Epithelial cell of alveolus of lung (primary cell): ENCODE results near the gene FAM83C. TPM values are rescaled to one million over a fixed set of nuclear protein-coding genes. Genes with fewer than 3 reads are reported as not detected.

Source experiments
- total RNA-seq: library from RNA; depleted of rRNA; stranded (reverse); fragments of >200 nt; gene quantifications from 2 replicates; pipeline ENCODE4 v1.2.1, GENCODE V29; 2015

The FAM83C gene
- total RNA-seq, result not detected in 2 replicates

GRCh38 chr20:35291654-35292503 is at the start of gene FAM83C:
TSS of gene FAM83C (minus strand) at chr20:35292425. CDS start at chr20:35292304, 121 bp downstream.

GRCh38 chr20:35284267-35284991 is 7.8 kb downstream of the FAM83C start, which contains the start of gene EIF6:
TSS of gene EIF6 (minus strand) at chr20:35284772. CDS start at chr20:35284487, 285 bp downstream.

GRCh38 chr20:35277531-35278395 is 14.5 kb downstream of the FAM83C start, which contains the start of gene MMP24OS:
TSS of gene MMP24OS (minus strand) at chr20:35278122. CDS start at chr20:35277929, 193 bp downstream.

Other genes starting within 250 kb of the FAM83C start
- gene TRPC4AP, start 199.6 kb downstream of the FAM83C start, total RNA-seq, result 57.4 and 78.5 TPM in 2 replicates
- 23.8 and 36.5 TPM in 2 replicates for gene EDEM2, start 145.1 kb downstream of the FAM83C start, total RNA-seq
- gene PROCR, start 120.4 kb downstream of the FAM83C start, total RNA-seq, result 80.6 and 95.7 TPM in 2 replicates
- gene MMP24, start 65.7 kb downstream of the FAM83C start, total RNA-seq, result 1.8 TPM in 1 of 2 replicates, not detected in the other
- gene MMP24OS, start 14.3 kb downstream of the FAM83C start, total RNA-seq, result 31.9 and 36.7 TPM in 2 replicates
- gene EIF6, start 7.7 kb downstream of the FAM83C start, total RNA-seq, result 75.5 and 190 TPM in 2 replicates
- gene UQCC1, start 119.5 kb upstream of the FAM83C start, total RNA-seq, result 24.0 and 45.8 TPM in 2 replicates
- gene GDF5, start 145.8 kb upstream of the FAM83C start, total RNA-seq, result 1.7 and 4.3 TPM in 2 replicates
- gene CEP250, start 163.2 kb upstream of the FAM83C start, total RNA-seq, result 16.5 and 20.8 TPM in 2 replicates
- gene C20orf173, start 237.2 kb upstream of the FAM83C start, total RNA-seq, result not detected in 2 replicates
- 271 and 311 TPM in 2 replicates for gene ERGIC3, start 249.7 kb upstream of the FAM83C start, total RNA-seq